ENCODE results near the gene ANKHD1. TPM values are rescaled to one million over a fixed set of nuclear protein-coding genes. Genes with fewer than 3 reads are reported as not detected.

Gene ANKHD1
- total and polyA plus RNA-seq, 12 donors: 58.2 to 141 (median 99.2) TPM

- Histone ChIP-seq H3K4me1 (replicated peaks in 1 of 2) (peaks cover 22 to 62% of the 10 kb centered on the region in 2 donors), H3K27me3 (no peaks in the 10 kb centered on the region), H3K9me3 (replicated peaks in 1 of 3) (no peaks in the 10 kb centered on the region), H3K36me3 (replicated peaks in 1 of 2) (peaks cover 0 to 28% of the 10 kb centered on the region in 2 donors), H3K27ac (peak overlapping the region in 1 of 5 donors; percentile 2), H3K4me3 (no peak overlapping the region)
- peak in 1 of 7 donors; percentile 52 for DNase-seq
- WGBS, 4 donors: 87 to 93% (median 88%) methylated on average over 12 to 22 of the region's 22 CpGs
- TF ChIP-seq CTCF (IDR thresholded peaks at IDR 0.05): no peak
- no peak for TF ChIP-seq POLR2A (IDR thresholded peaks at IDR 0.05)
- intact Hi-C loops (cut with DNase I): no loop called here
These were observed 165.6 kb downstream of the ANKHD1 start for GRCh38 chr5:140567136-140567818.

GRCh38 chr5:140567871-140568270, 166.2 kb downstream of the ANKHD1 start:
- intact Hi-C loops (cut with DNase I): no loop called here
- Histone ChIP-seq H3K27me3 (no peaks in the 10 kb centered on the region), H3K4me3 (no peak overlapping the region), H3K36me3 (replicated peaks in 1 of 2) (peaks cover 0 to 28% of the 10 kb centered on the region in 2 donors), H3K4me1 (replicated peaks in 1 of 2) (peaks cover 16 to 56% of the 10 kb centered on the region in 2 donors), H3K9me3 (replicated peaks in 1 of 3) (no peaks in the 10 kb centered on the region), H3K27ac (no peak overlapping the region)
- WGBS, 4 donors: 91 to 98% (median 96%) methylated on average over 6 to 13 of the region's 13 CpGs
- TF ChIP-seq POLR2A (IDR thresholded peaks at IDR 0.05) (no peak), CTCF (IDR thresholded peaks at IDR 0.05) (no peak)
- peak in 1 of 7 donors; percentile 46 for DNase-seq

- Histone ChIP-seq H3K9me3 (replicated peaks in 1 of 3) (no peaks in the 10 kb centered on the region), H3K36me3 (replicated peaks in 1 of 2) (peaks cover 0 to 28% of the 10 kb centered on the region in 2 donors), H3K4me3 (no peak overlapping the region), H3K27ac (peak overlapping the region in 4 of 5 donors; percentile 24 to 64 (median 50)), H3K4me1 (replicated peaks in 1 of 2) (peaks cover 9 to 52% of the 10 kb centered on the region in 2 donors), H3K27me3 (no peaks in the 10 kb centered on the region)
- WGBS, 4 donors: 93 to 100% (median 96%) methylated on average over 2 of the region's 2 CpGs
- TF ChIP-seq CTCF (IDR thresholded peaks at IDR 0.05) (no peak), POLR2A (IDR thresholded peaks at IDR 0.05) (no peak)
- peak in 2 of 7 donors; percentile 15 to 45 for DNase-seq
- intact Hi-C loops (cut with DNase I): no loop called here
These were observed 166.9 kb downstream of the ANKHD1 start for GRCh38 chr5:140568443-140569063.

- 53 to 67% (median 55%) methylated on average over 4 of the region's 4 CpGs for WGBS, 4 donors
- DNase-seq: peak in 3 of 7 donors; percentile 12 to 54 (median 16)
- peak overlapping the region in 4 of 5 donors; percentile 30 to 64 (median 50) for H3K27ac ChIP-seq
- intact Hi-C loops (cut with DNase I): no loop called here
- no peak overlapping the region for H3K4me3 ChIP-seq
- H3K4me1 ChIP-seq (replicated peaks in 1 of 2): peaks cover 9 to 54% of the 10 kb centered on the region in 2 donors
- H3K27me3 ChIP-seq: no peaks in the 10 kb centered on the region
- H3K36me3 ChIP-seq (replicated peaks in 1 of 2): peaks cover 0 to 28% of the 10 kb centered on the region in 2 donors
- no peaks in the 10 kb centered on the region for H3K9me3 ChIP-seq (replicated peaks in 1 of 3)
- TF ChIP-seq POLR2A (IDR thresholded peaks at IDR 0.05) (no peak), CTCF (IDR thresholded peaks at IDR 0.05) (no peak)
These were observed 167.6 kb downstream of the ANKHD1 start for GRCh38 chr5:140569197-140569596.
